ENCODE results near the gene PPARA.

The PPARA gene

GRCh38 chr22:46240907-46241306, 90.6 kb downstream of the PPARA start:
- Mint-ChIP-seq H3K9me3 (no peaks in the 10 kb centered on the region), H3K4me1 (peaks cover 19% of the 10 kb centered on the region), H3K27ac (no peak overlapping the region), H3K27me3 (no peaks in the 10 kb centered on the region), H3K4me3 (no peak overlapping the region)
- ATAC-seq = no peak
- DNase-seq = no peak

GRCh38 chr22:46241396-46242007, 91.2 kb downstream of the PPARA start:
- H3K27ac Mint-ChIP-seq = no peak overlapping the region
- DNase-seq = no peak
- no peaks in the 10 kb centered on the region for H3K9me3 Mint-ChIP-seq
- no peak for ATAC-seq
- peaks cover 24% of the 10 kb centered on the region for H3K4me1 Mint-ChIP-seq
- H3K4me3 Mint-ChIP-seq = no peak overlapping the region
- no peaks in the 10 kb centered on the region for H3K27me3 Mint-ChIP-seq

- Mint-ChIP-seq H3K4me3 (no peak overlapping the region), H3K9me3 (no peaks in the 10 kb centered on the region), H3K27me3 (no peaks in the 10 kb centered on the region), H3K4me1 (peaks cover 29% of the 10 kb centered on the region), H3K27ac (no peak overlapping the region)
- ATAC-seq (no peak), DNase-seq (no peak)
These were observed 91.8 kb downstream of the PPARA start for GRCh38 chr22:46242076-46242475.

GRCh38 chr22:46244771-46245170, 94.4 kb downstream of the PPARA start:
- ATAC-seq = no peak
- Mint-ChIP-seq H3K9me3 (no peaks in the 10 kb centered on the region), H3K27ac (no peak overlapping the region), H3K4me3 (no peak overlapping the region), H3K4me1 (peaks cover 35% of the 10 kb centered on the region), H3K27me3 (no peaks in the 10 kb centered on the region)
- no peak for DNase-seq

- ATAC-seq (no peak), DNase-seq (no peak)
- H3K27me3 Mint-ChIP-seq = no peaks in the 10 kb centered on the region
- H3K4me3 Mint-ChIP-seq = no peak overlapping the region
- H3K4me1 Mint-ChIP-seq = peaks cover 28% of the 10 kb centered on the region
- H3K27ac Mint-ChIP-seq = no peak overlapping the region
- no peaks in the 10 kb centered on the region for H3K9me3 Mint-ChIP-seq
These were observed 95.2 kb downstream of the PPARA start for GRCh38 chr22:46245511-46245910.

GRCh38 chr22:46246178-46246577, 95.9 kb downstream of the PPARA start:
- Mint-ChIP-seq H3K4me3 (no peak overlapping the region), H3K4me1 (peaks cover 34% of the 10 kb centered on the region), H3K27ac (no peak overlapping the region), H3K27me3 (no peaks in the 10 kb centered on the region), H3K9me3 (no peaks in the 10 kb centered on the region)
- ATAC-seq (no peak), DNase-seq (no peak)

- Mint-ChIP-seq H3K4me3 (no peak overlapping the region), H3K27me3 (no peaks in the 10 kb centered on the region), H3K9me3 (no peaks in the 10 kb centered on the region), H3K27ac (no peak overlapping the region), H3K4me1 (peaks cover 42% of the 10 kb centered on the region)
- no peak for DNase-seq
- no peak for ATAC-seq
These were observed 97.2 kb downstream of the PPARA start for GRCh38 chr22:46247443-46247975.

- ATAC-seq (peak; percentile 93), DNase-seq (peak; percentile 89 to 90)
- H3K4me3 Mint-ChIP-seq = peak within 1 kb of the TSS; percentile 89 to 94
- peak within 1 kb of the TSS; percentile 71 to 94 for H3K27ac Mint-ChIP-seq
- H3K9me3 Mint-ChIP-seq = no peaks in the 10 kb centered on the region
- H3K27me3 Mint-ChIP-seq = no peaks in the 10 kb centered on the region
- H3K4me1 Mint-ChIP-seq = peaks cover 55% of the 10 kb centered on the region
These were observed 99.9 kb downstream of the PPARA start, which contains the start of gene CDPF1 for GRCh38 chr22:46250035-46250782. CDPF1 (minus strand) TSS chr22:46250293; CDS start chr22:46248284, 2,009 bp downstream.

GRCh38 chr22:46250783-46251125, 100.4 kb downstream of the PPARA start:
- Mint-ChIP-seq H3K4me3 (peak overlapping the region; percentile 89 to 94), H3K27me3 (no peaks in the 10 kb centered on the region), H3K27ac (peak overlapping the region; percentile 69 to 94), H3K4me1 (peaks cover 55% of the 10 kb centered on the region), H3K9me3 (no peaks in the 10 kb centered on the region)
- ATAC-seq (no peak), DNase-seq (peak in 1 of 2 donors; percentile 25)

GRCh38 chr22:46251266-46251665, 100.9 kb downstream of the PPARA start:
- no peak for ATAC-seq
- H3K27ac Mint-ChIP-seq = peak overlapping the region; percentile 69 to 94
- H3K4me3 Mint-ChIP-seq = peak overlapping the region; percentile 89 to 94
- no peak for DNase-seq
- H3K9me3 Mint-ChIP-seq = no peaks in the 10 kb centered on the region
- peaks cover 52% of the 10 kb centered on the region for H3K4me1 Mint-ChIP-seq
- no peaks in the 10 kb centered on the region for H3K27me3 Mint-ChIP-seq

GRCh38 chr22:46251816-46252380, 101.6 kb downstream of the PPARA start:
- ATAC-seq = no peak
- Mint-ChIP-seq H3K4me1 (peaks cover 46% of the 10 kb centered on the region), H3K4me3 (peak overlapping the region; percentile 89 to 94), H3K9me3 (no peaks in the 10 kb centered on the region), H3K27me3 (no peaks in the 10 kb centered on the region), H3K27ac (no peak overlapping the region)
- DNase-seq = no peak

- peaks cover 38% of the 10 kb centered on the region for H3K27me3 Mint-ChIP-seq
- peaks cover 18% of the 10 kb centered on the region for H3K4me1 Mint-ChIP-seq
- no peaks in the 10 kb centered on the region for H3K9me3 Mint-ChIP-seq
- no peak overlapping the region for H3K4me3 Mint-ChIP-seq
- DNase-seq (no peak), ATAC-seq (no peak)
- no peak overlapping the region for H3K27ac Mint-ChIP-seq
These were observed 106.1 kb downstream of the PPARA start for GRCh38 chr22:46256358-46256958.

- Mint-ChIP-seq H3K27ac (no peak overlapping the region), H3K27me3 (peaks cover 66% of the 10 kb centered on the region), H3K4me1 (peaks cover 16% of the 10 kb centered on the region), H3K9me3 (no peaks in the 10 kb centered on the region), H3K4me3 (no peak overlapping the region)
- DNase-seq = no peak
- ATAC-seq = no peak
These were observed 109.0 kb downstream of the PPARA start for GRCh38 chr22:46259374-46259773.

GRCh38 chr22:46260038-46260437, 109.7 kb downstream of the PPARA start:
- peaks cover 0 to under 1% of the 10 kb centered on the region in 2 donors for H3K9me3 Mint-ChIP-seq
- DNase-seq (no peak), ATAC-seq (no peak)
- H3K27ac Mint-ChIP-seq = no peak overlapping the region
- H3K27me3 Mint-ChIP-seq = peaks cover 73% of the 10 kb centered on the region
- no peak overlapping the region for H3K4me3 Mint-ChIP-seq
- peaks cover 12% of the 10 kb centered on the region for H3K4me1 Mint-ChIP-seq

- Mint-ChIP-seq H3K4me1 (peaks cover 18% of the 10 kb centered on the region), H3K9me3 (peaks cover 10 to 14% of the 10 kb centered on the region in 2 donors), H3K27me3 (peaks cover 96% of the 10 kb centered on the region), H3K27ac (no peak overlapping the region), H3K4me3 (peak overlapping the region; percentile 46 to 68)
- peak; percentile 84 for ATAC-seq
- peak; percentile 44 to 55 for DNase-seq
These were observed 112.3 kb downstream of the PPARA start for GRCh38 chr22:46262449-46263215.
